ENCODE results near the gene E2F8.
A peak's percentile ranks its signal among the peaks of the same experiment; 100 is the strongest.

E2F8 gene

DNA sequence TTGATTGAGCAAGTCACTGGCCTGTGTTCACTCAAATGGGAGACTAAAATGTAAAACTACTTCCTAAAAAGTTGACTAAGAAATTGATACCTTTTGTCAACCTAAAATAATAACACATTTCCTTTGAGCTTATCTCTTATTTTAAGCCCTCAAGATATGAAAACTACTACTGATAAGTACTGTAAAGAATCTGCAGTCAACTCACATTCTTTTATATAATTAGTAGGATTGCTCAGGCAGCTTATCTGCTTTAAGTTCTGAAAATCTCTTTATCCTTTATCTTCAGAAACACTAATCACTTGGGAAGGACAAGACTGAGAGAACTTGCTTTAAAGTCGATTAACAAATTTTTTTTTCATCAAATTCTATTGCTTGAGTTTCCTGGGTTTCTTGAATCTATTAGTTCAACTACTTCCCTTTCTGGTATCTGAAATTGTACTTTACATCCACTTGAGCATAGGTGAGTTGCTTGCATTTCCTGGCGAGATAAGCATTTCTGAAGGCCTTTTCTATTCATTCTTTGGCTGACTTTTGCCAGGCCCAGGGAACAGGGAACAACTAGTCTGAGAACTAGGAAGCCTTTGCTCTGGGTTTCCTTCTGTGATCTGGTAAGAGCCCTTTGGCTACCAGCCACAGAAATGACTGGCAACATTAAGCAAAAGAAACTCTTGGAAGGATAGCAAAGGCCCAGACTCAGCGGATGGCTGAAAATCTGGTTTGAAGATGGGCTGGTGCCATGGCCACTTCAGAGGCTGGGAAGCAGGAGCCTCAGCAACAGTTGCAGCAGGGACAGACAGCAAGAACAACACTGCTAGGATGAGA lies 19.6 kb downstream of the E2F8 start:
- Histone ChIP-seq H4K12ac (ENCODE audit: low read depth, low read length) (no peak overlapping the region), H3K9me3 (ENCODE audit: insufficient read depth, low read depth, low read length) (peaks cover 3% of the 10 kb centered on the region), H3K4me3 (ENCODE audit: low read depth, low read length) (no peak overlapping the region), H3K4me2 (ENCODE audit: low read length) (no peak overlapping the region), H3K18ac (ENCODE audit: low read length) (no peak overlapping the region), H2AFZ (ENCODE audit: insufficient read depth, low read length, poor library complexity) (no peak overlapping the region), H2AK5ac (ENCODE audit: low read length) (no peak overlapping the region), H3K27me3 (ENCODE audit: insufficient read depth, low read length) (no peaks in the 10 kb centered on the region), H3K9ac (ENCODE audit: low read length) (no peak overlapping the region), H2BK12ac (ENCODE audit: low read length) (no peak overlapping the region), H2BK5ac (ENCODE audit: low read depth, low read length, poor library complexity) (no peak overlapping the region), H3K27ac (ENCODE audit: low read depth, low read length) (no peak overlapping the region), H3K14ac (ENCODE audit: low read length) (no peak overlapping the region), H3K79me1 (ENCODE audit: low read length) (no peaks in the 10 kb centered on the region), H3K4me1 (ENCODE audit: control insufficient read depth in 1 of 2, insufficient read depth in 2 of 2, low read length in 2 of 2) (peaks cover 0 to 5% of the 10 kb centered on the region in 2 experiments), H3K4ac (ENCODE audit: low read depth, low read length) (no peak overlapping the region), H4K91ac (ENCODE audit: low read depth, low read length) (no peak overlapping the region), H4K8ac (ENCODE audit: low read depth, low read length) (no peak overlapping the region), H2BK120ac (ENCODE audit: insufficient read depth, low read length, poor library complexity) (no peak overlapping the region), H3K23ac (ENCODE audit: low read length) (no peak overlapping the region), H3K36me3 (ENCODE audit: control insufficient read depth in 1 of 2, insufficient read depth in 2 of 2, low read length in 2 of 2) (peaks cover 9 to 19% of the 10 kb centered on the region in 2 experiments), H3K79me2 (ENCODE audit: control insufficient read depth, insufficient read depth, low read length, poor library complexity) (no peaks in the 10 kb centered on the region)
- DNase-seq = peak; percentile 14 to 80
- no CpG with 5 or more reads among the region's 3 CpGs for WGBS (ENCODE audit: extremely low coverage, insufficient coverage, insufficient read length)

DNA sequence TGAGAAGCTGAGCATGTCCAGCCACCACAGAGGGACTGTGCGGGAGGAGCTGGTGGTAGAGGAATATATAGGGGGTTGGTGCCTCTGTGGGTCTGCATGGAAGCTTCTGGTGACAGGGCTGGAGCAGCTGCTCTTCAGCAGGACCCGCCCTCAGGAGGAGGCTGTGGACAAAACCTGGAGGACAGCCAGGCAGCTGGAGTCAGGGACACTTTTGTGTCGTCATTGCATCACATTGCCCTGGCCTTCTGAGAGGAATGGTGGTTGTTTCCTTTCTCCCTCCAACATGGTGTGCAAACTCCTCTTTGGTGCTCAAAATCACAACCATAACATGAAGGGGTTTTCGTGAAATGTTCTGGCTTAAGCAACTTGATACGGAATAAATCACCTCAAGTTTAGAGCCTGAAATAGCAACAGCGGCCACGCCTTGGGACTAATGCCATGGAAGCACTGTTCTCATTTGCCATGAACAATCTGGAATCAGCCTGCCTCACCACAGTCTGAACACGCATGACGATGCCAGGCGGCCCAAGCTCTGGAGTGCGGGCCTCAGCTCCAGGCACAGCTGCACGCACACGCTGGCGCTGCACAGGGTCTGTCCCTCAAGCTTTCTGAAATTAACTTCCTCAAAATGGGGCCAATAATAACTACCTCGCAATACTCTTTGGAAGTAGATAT lies 21.8 kb downstream of the E2F8 start:
- Histone ChIP-seq H4K12ac (ENCODE audit: low read depth, low read length) (no peak overlapping the region), H3K36me3 (ENCODE audit: control insufficient read depth in 1 of 2, insufficient read depth in 2 of 2, low read length in 2 of 2) (peaks cover 3 to 6% of the 10 kb centered on the region in 2 experiments), H2BK12ac (ENCODE audit: low read length) (no peak overlapping the region), H3K4me3 (ENCODE audit: low read depth, low read length) (no peak overlapping the region), H3K9me3 (ENCODE audit: insufficient read depth, low read depth, low read length) (peaks cover 3% of the 10 kb centered on the region), H3K23ac (ENCODE audit: low read length) (no peak overlapping the region), H4K91ac (ENCODE audit: low read depth, low read length) (no peak overlapping the region), H3K79me2 (ENCODE audit: control insufficient read depth, insufficient read depth, low read length, poor library complexity) (no peaks in the 10 kb centered on the region), H3K4ac (ENCODE audit: low read depth, low read length) (no peak overlapping the region), H3K18ac (ENCODE audit: low read length) (no peak overlapping the region), H3K27ac (ENCODE audit: low read depth, low read length) (no peak overlapping the region), H2AK5ac (ENCODE audit: low read length) (no peak overlapping the region), H2BK120ac (ENCODE audit: insufficient read depth, low read length, poor library complexity) (no peak overlapping the region), H2AFZ (ENCODE audit: insufficient read depth, low read length, poor library complexity) (no peak overlapping the region), H3K9ac (ENCODE audit: low read length) (no peak overlapping the region), H3K4me1 (ENCODE audit: control insufficient read depth in 1 of 2, insufficient read depth in 2 of 2, low read length in 2 of 2) (peaks cover 0 to 5% of the 10 kb centered on the region in 2 experiments), H4K8ac (ENCODE audit: low read depth, low read length) (no peak overlapping the region), H3K79me1 (ENCODE audit: low read length) (no peaks in the 10 kb centered on the region), H2BK5ac (ENCODE audit: low read depth, low read length, poor library complexity) (no peak overlapping the region), H3K4me2 (ENCODE audit: low read length) (no peak overlapping the region), H3K14ac (ENCODE audit: low read length) (no peak overlapping the region), H3K27me3 (ENCODE audit: insufficient read depth, low read length) (no peaks in the 10 kb centered on the region)
- no peak for DNase-seq
- WGBS (ENCODE audit: extremely low coverage, insufficient coverage, insufficient read length) = no CpG with 5 or more reads among the region's 15 CpGs

- H3K9me3 ChIP-seq (ENCODE audit: insufficient read depth, low read depth, low read length) = peaks cover 3% of the 10 kb centered on the region
- H3K27ac ChIP-seq (ENCODE audit: low read depth, low read length) = no peak overlapping the region
- no peak overlapping the region for H4K8ac ChIP-seq (ENCODE audit: low read depth, low read length)
- no peak overlapping the region for H3K4ac ChIP-seq (ENCODE audit: low read depth, low read length)
- no peaks in the 10 kb centered on the region for H3K79me2 ChIP-seq (ENCODE audit: control insufficient read depth, insufficient read depth, low read length, poor library complexity)
- no peak overlapping the region for H2AFZ ChIP-seq (ENCODE audit: insufficient read depth, low read length, poor library complexity)
- H2BK5ac ChIP-seq (ENCODE audit: low read depth, low read length, poor library complexity) = no peak overlapping the region
- no peaks in the 10 kb centered on the region for H3K79me1 ChIP-seq (ENCODE audit: low read length)
- no peak overlapping the region for H2AK5ac ChIP-seq (ENCODE audit: low read length)
- no peak for DNase-seq
- H3K4me2 ChIP-seq (ENCODE audit: low read length) = no peak overlapping the region
- no peak overlapping the region for H4K91ac ChIP-seq (ENCODE audit: low read depth, low read length)
- no peak overlapping the region for H3K14ac ChIP-seq (ENCODE audit: low read length)
- H3K4me1 ChIP-seq (ENCODE audit: control insufficient read depth in 1 of 2, insufficient read depth in 2 of 2, low read length in 2 of 2) = peaks cover 0 to 5% of the 10 kb centered on the region in 2 experiments
- H3K36me3 ChIP-seq (ENCODE audit: control insufficient read depth in 1 of 2, insufficient read depth in 2 of 2, low read length in 2 of 2) = peaks cover 0 to 2% of the 10 kb centered on the region in 2 experiments
- no peak overlapping the region for H3K9ac ChIP-seq (ENCODE audit: low read length)
- no peak overlapping the region for H3K18ac ChIP-seq (ENCODE audit: low read length)
- no peaks in the 10 kb centered on the region for H3K27me3 ChIP-seq (ENCODE audit: insufficient read depth, low read length)
- no peak overlapping the region for H2BK120ac ChIP-seq (ENCODE audit: insufficient read depth, low read length, poor library complexity)
- WGBS (ENCODE audit: extremely low coverage, insufficient coverage, insufficient read length) = no CpG with 5 or more reads among the region's 3 CpGs
- H3K23ac ChIP-seq (ENCODE audit: low read length) = no peak overlapping the region
- no peak overlapping the region for H4K12ac ChIP-seq (ENCODE audit: low read depth, low read length)
- H2BK12ac ChIP-seq (ENCODE audit: low read length) = no peak overlapping the region
- no peak overlapping the region for H3K4me3 ChIP-seq (ENCODE audit: low read depth, low read length)
Measured at GRCh38 chr11:19218216-19218615, 22.5 kb downstream of the E2F8 start.

- no peak overlapping the region for H3K4me2 ChIP-seq (ENCODE audit: low read length)
- peak in 1 of 2 donors; percentile 63 for DNase-seq
- no peak overlapping the region for H3K4ac ChIP-seq (ENCODE audit: low read depth, low read length)
- no peaks in the 10 kb centered on the region for H3K36me3 ChIP-seq (ENCODE audit: control insufficient read depth in 1 of 2, insufficient read depth in 2 of 2, low read length in 2 of 2)
- H3K9ac ChIP-seq (ENCODE audit: low read length) = no peak overlapping the region
- no peak overlapping the region for H3K27ac ChIP-seq (ENCODE audit: low read depth, low read length)
- no peak overlapping the region for H3K14ac ChIP-seq (ENCODE audit: low read length)
- H2AFZ ChIP-seq (ENCODE audit: insufficient read depth, low read length, poor library complexity) = no peak overlapping the region
- no peak overlapping the region for H4K91ac ChIP-seq (ENCODE audit: low read depth, low read length)
- H2AK5ac ChIP-seq (ENCODE audit: low read length) = no peak overlapping the region
- peaks cover 0 to 5% of the 10 kb centered on the region in 2 experiments for H3K4me1 ChIP-seq (ENCODE audit: control insufficient read depth in 1 of 2, insufficient read depth in 2 of 2, low read length in 2 of 2)
- no peak overlapping the region for H2BK12ac ChIP-seq (ENCODE audit: low read length)
- H3K4me3 ChIP-seq (ENCODE audit: low read depth, low read length) = no peak overlapping the region
- no peaks in the 10 kb centered on the region for H3K27me3 ChIP-seq (ENCODE audit: insufficient read depth, low read length)
- H3K79me1 ChIP-seq (ENCODE audit: low read length) = no peaks in the 10 kb centered on the region
- H4K8ac ChIP-seq (ENCODE audit: low read depth, low read length) = no peak overlapping the region
- no peak overlapping the region for H4K12ac ChIP-seq (ENCODE audit: low read depth, low read length)
- no peak overlapping the region for H3K18ac ChIP-seq (ENCODE audit: low read length)
- H3K79me2 ChIP-seq (ENCODE audit: control insufficient read depth, insufficient read depth, low read length, poor library complexity) = no peaks in the 10 kb centered on the region
- WGBS (ENCODE audit: extremely low coverage, insufficient coverage, insufficient read length) = no CpG with 5 or more reads among the region's 3 CpGs
- H3K23ac ChIP-seq (ENCODE audit: low read length) = no peak overlapping the region
- H2BK5ac ChIP-seq (ENCODE audit: low read depth, low read length, poor library complexity) = no peak overlapping the region
- no peaks in the 10 kb centered on the region for H3K9me3 ChIP-seq (ENCODE audit: insufficient read depth, low read depth, low read length)
- no peak overlapping the region for H2BK120ac ChIP-seq (ENCODE audit: insufficient read depth, low read length, poor library complexity)
Measured at GRCh38 chr11:19216709-19217374, 23.9 kb downstream of the E2F8 start.
